Measurements from ENCODE around the gene FAM216B.

The FAM216B gene

DNA sequence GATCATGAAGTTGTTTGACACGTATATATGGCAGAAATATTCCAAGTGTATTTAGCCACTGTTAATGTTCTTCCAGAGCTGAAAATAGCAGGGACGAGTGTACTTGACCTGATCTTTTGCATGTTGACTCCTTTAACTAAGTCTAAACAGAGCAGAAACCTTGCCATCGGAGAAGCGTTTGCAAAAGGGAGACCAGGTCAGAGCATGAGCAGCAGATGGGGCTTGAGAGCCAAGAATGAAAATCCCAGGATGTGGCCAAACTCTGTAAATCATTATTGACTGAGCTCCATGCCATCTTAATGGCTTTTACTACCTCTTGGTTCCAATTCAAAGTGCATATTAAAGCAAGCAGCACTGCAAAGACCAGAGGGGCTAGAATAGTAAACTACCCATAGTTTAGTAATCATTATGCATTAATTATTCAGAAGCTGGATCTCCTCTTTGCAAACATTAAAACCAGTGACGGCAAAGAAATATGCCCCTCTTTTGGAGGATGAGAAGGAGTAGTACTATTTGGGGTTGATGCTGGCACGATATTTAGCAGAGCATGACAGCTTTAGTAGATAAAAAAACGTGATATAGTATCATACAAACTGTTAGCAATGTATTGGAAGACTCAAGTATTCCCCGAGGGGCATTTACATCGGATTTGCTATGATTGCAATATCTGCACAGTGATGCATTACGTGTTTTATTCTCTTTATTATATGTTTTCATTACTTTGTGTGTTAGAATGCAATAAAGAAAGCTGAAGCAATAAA, 55.7 kb downstream of the FAM216B start:
- DNase-seq: no peak
